ENCODE results near the gene TMEM115. TPM values are rescaled to one million over a fixed set of nuclear protein-coding genes. Genes with fewer than 3 reads are reported as not detected.

The TMEM115 gene
- total and polyA plus RNA-seq, 2 experiments from 2014 or later = 17.8 to 49.2 TPM

- no peak for TF ChIP-seq ZNF462 (CRISPR knock-in tag; IDR thresholded peaks at IDR 0.05)
- no peak for TF ChIP-seq CREB1 (CRISPR knock-in tag; IDR thresholded peaks at IDR 0.05; ENCODE audit: low read depth)
- no peak for TF ChIP-seq CTCF (conservative IDR thresholded peaks at IDR 0.05; ENCODE audit: low read depth in 2 of 2)
- no peak for TF ChIP-seq REST (IDR thresholded peaks at IDR 0.05; ENCODE audit: unreplicated experiment)
Measured at GRCh38 chr3:50339485-50340146, 19.7 kb downstream of the TMEM115 start (continued).

All from GM23338 (cell line).